GM12891 (cell line): Measurements from ENCODE around the gene PGAM2.

Source experiments
- PAX5 ChIP-seq: IDR thresholded peaks from 2 replicates; pipeline ENCODE4 v1.6.1; 2011; ENCODE audit warnings: low read length, moderate library complexity, mild to moderate bottlenecking; ENCODE audit not compliant: insufficient read depth, severe bottlenecking
- POLR2A ChIP-seq: IDR thresholded peaks from 2 replicates; pipeline ENCODE4 v1.6.1; 2011; ENCODE audit warnings: low read depth, low read length, control low read depth
- POLR2AphosphoS5 ChIP-seq: IDR thresholded peaks from 2 replicates; pipeline ENCODE4 v1.6.1; 2011; ENCODE audit warnings: low read depth, low read length, control low read depth
- POU2F2 ChIP-seq: IDR thresholded peaks from 2 replicates; pipeline ENCODE4 v1.6.1; 2011; ENCODE audit warnings: low read depth, mild to moderate bottlenecking, control low read depth, low read length, moderate library complexity
- SPI1 ChIP-seq: IDR thresholded peaks from 2 replicates; pipeline ENCODE4 v1.6.1; 2011; ENCODE audit warnings: low read depth, low read length, control low read depth
- TAF1 ChIP-seq: IDR thresholded peaks from 2 replicates; pipeline ENCODE4 v1.6.1; 2011; ENCODE audit warnings: low read depth, low read length, control low read depth

- no peak for TF ChIP-seq POLR2A
- TF ChIP-seq POLR2AphosphoS5 = no peak
- TF ChIP-seq PAX5 = no peak
- TF ChIP-seq TAF1 = no peak
- no peak for TF ChIP-seq POU2F2
- TF ChIP-seq SPI1 = no peak
Observed at GRCh38 chr7:44057849-44058758, 7.3 kb downstream of the PGAM2 start.
